ENCODE data around the gene ATG7.
A peak's percentile ranks its signal among the peaks of the same experiment; 100 is the strongest.
"Not testable (repeated sequence)": the region's sequence is repeated elsewhere in the genome, so short reads cannot be mapped to it uniquely, and the experiment has no call there.

ATG7 gene

GRCh38 chr3:11522953-11523571 lies 250.9 kb downstream of the ATG7 start:
- no peak overlapping the region for H3K4me3 ChIP-seq
- no peak for TF ChIP-seq CTCF (IDR thresholded peaks at IDR 0.05)
- H3K27ac ChIP-seq = peak overlapping the region; percentile 52 to 71
- DNase-seq (ENCODE audit: low spot score) = peak; percentile 31

- Histone ChIP-seq H3K4me3 (no peak overlapping the region), H3K27ac (peak overlapping the region; percentile 52 to 71)
- no peak for TF ChIP-seq CTCF (IDR thresholded peaks at IDR 0.05)
- DNase-seq (ENCODE audit: low spot score) = peak; percentile 62
These were observed 251.4 kb downstream of the ATG7 start for GRCh38 chr3:11523572-11524101.

GRCh38 chr3:11526121-11526520 lies 253.9 kb downstream of the ATG7 start:
- not testable (repeated sequence) for H3K4me3 ChIP-seq, H3K27ac ChIP-seq
- peak; percentile 12 for DNase-seq (ENCODE audit: low spot score)

- no peak for TF ChIP-seq CTCF (IDR thresholded peaks at IDR 0.05)
- Histone ChIP-seq H3K4me3 (no peak overlapping the region), H3K27ac (no peak overlapping the region)
- DNase-seq (ENCODE audit: low spot score) = no peak
These were observed 257.1 kb downstream of the ATG7 start for GRCh38 chr3:11529281-11529680.

GRCh38 chr3:11530153-11530721 lies 258.0 kb downstream of the ATG7 start:
- no peak overlapping the region for H3K4me3 ChIP-seq
- peak overlapping the region in 1 of 2 donors; percentile 52 for H3K27ac ChIP-seq
- no peak for DNase-seq (ENCODE audit: low spot score)
- no peak for TF ChIP-seq CTCF (IDR thresholded peaks at IDR 0.05)

- no peak overlapping the region for H3K4me3 ChIP-seq
- peak overlapping the region in 1 of 2 donors; percentile 15 for H3K27ac ChIP-seq
- no peak for DNase-seq (ENCODE audit: low spot score)
- TF ChIP-seq CTCF (IDR thresholded peaks at IDR 0.05) = no peak
These were observed 260.8 kb downstream of the ATG7 start for GRCh38 chr3:11532931-11533391.

GRCh38 chr3:11534011-11534792 lies 262.0 kb downstream of the ATG7 start:
- no peak for TF ChIP-seq CTCF (IDR thresholded peaks at IDR 0.05)
- H3K4me3 ChIP-seq = peak overlapping the region; percentile 27
- DNase-seq (ENCODE audit: low spot score) = no peak
- H3K27ac ChIP-seq = peak overlapping the region; percentile 49 to 75

Data from coronary artery (tissue), 2 donors.